H9 (cell line): Measurements from ENCODE around the gene NRG3. TPM values are rescaled to one million over a fixed set of nuclear protein-coding genes. Genes with fewer than 3 reads are reported as not detected.

Source experiments
- DNase-seq: peaks from one replicate; pipeline ENCODE4 v3.0.0-alpha.2; 2017
- H2AFZ ChIP-seq: one replicate; pipeline ENCODE4 v1.6.1; 2013; ENCODE audit warnings: mild to moderate bottlenecking, low read length, control low read depth, moderate library complexity
- H2AK5ac ChIP-seq: 2 replicates; pipeline ENCODE4 v1.6.1; 2013; ENCODE audit warnings: low read length, control low read depth, mixed read lengths; ENCODE audit not compliant: insufficient read length
- H2BK120ac ChIP-seq: one replicate; pipeline ENCODE4 v1.6.1; 2013; ENCODE audit warnings: low read depth, mild to moderate bottlenecking, low read length, control low read depth, inconsistent platforms; ENCODE audit not compliant: poor library complexity, severe bottlenecking
- H2BK12ac ChIP-seq: 2 replicates; pipeline ENCODE4 v1.6.1; 2013; ENCODE audit warnings: low read length, control low read depth, mixed read lengths, low read depth; ENCODE audit not compliant: insufficient read length
- H2BK15ac ChIP-seq: 2 replicates; pipeline ENCODE4 v1.6.1; 2013; ENCODE audit warnings: low read depth, low read length, control low read depth
- H2BK20ac ChIP-seq: one replicate; pipeline ENCODE4 v1.6.1; 2013; ENCODE audit warnings: low read depth, mild to moderate bottlenecking, low read length, control low read depth, inconsistent platforms; ENCODE audit not compliant: poor library complexity, severe bottlenecking
- H2BK5ac ChIP-seq: 2 replicates; pipeline ENCODE4 v1.6.1; 2013; ENCODE audit warnings: low read length, control low read depth, mixed read lengths; ENCODE audit not compliant: insufficient read length
- H3K14ac ChIP-seq: 2 replicates; pipeline ENCODE4 v1.6.1; 2013; ENCODE audit warnings: low read length, control low read depth; ENCODE audit not compliant: insufficient read depth
- H3K18ac ChIP-seq: 2 replicates; pipeline ENCODE4 v1.6.1; 2013; ENCODE audit warnings: low read depth, mild to moderate bottlenecking, mixed read lengths, low read length, control low read depth; ENCODE audit not compliant: insufficient read length
- H3K23ac ChIP-seq: 2 replicates; pipeline ENCODE4 v1.6.1; 2013; ENCODE audit warnings: low read length, control low read depth, mixed read lengths, low read depth; ENCODE audit not compliant: insufficient read length
- H3K23me2 ChIP-seq: 2 replicates; pipeline ENCODE4 v1.6.1; 2013; ENCODE audit warnings: low read depth, mild to moderate bottlenecking, mixed read lengths, low read length, control low read depth; ENCODE audit not compliant: insufficient read length, poor library complexity, severe bottlenecking
- H3K27ac ChIP-seq: 2 replicates; pipeline ENCODE4 v1.5.1; 2013; ENCODE audit warnings: low read length, control low read depth, mixed read lengths, low read depth; ENCODE audit not compliant: insufficient read length
- H3K27me3 ChIP-seq: 2 replicates; pipeline ENCODE4 v1.6.1; 2013; ENCODE audit warnings: low read length, control low read depth, inconsistent platforms; ENCODE audit not compliant: insufficient read depth
- H3K4ac ChIP-seq: 2 replicates; pipeline ENCODE4 v1.6.1; 2013; ENCODE audit warnings: low read depth, mild to moderate bottlenecking, control low read depth, inconsistent platforms, low read length, moderate library complexity
- H3K4me1 ChIP-seq: 2 replicates; pipeline ENCODE4 v1.6.1; 2013; ENCODE audit warnings: low read length, control low read depth, inconsistent platforms; ENCODE audit not compliant: insufficient read depth
- H3K4me2 ChIP-seq: 2 replicates; pipeline ENCODE4 v1.6.1; 2013; ENCODE audit warnings: low read length, control low read depth, mixed read lengths; ENCODE audit not compliant: insufficient read length, insufficient read depth
- H3K56ac ChIP-seq: 2 replicates; pipeline ENCODE4 v1.6.1; 2013; ENCODE audit warnings: low read depth, mild to moderate bottlenecking, mixed read lengths, low read length, control low read depth; ENCODE audit not compliant: insufficient read length
- H3K79me1 ChIP-seq: 2 replicates; pipeline ENCODE4 v1.6.1; 2013; ENCODE audit warnings: low read depth, mild to moderate bottlenecking, moderate library complexity, low read length, control low read depth, inconsistent platforms; ENCODE audit not compliant: insufficient read depth, poor library complexity, severe bottlenecking
- H3K79me2 ChIP-seq: 2 replicates; pipeline ENCODE4 v1.6.1; 2013; ENCODE audit warnings: low read length, control low read depth, inconsistent platforms; ENCODE audit not compliant: insufficient read depth
- H3K9ac ChIP-seq: 2 replicates; pipeline ENCODE4 v1.6.1; 2013; ENCODE audit warnings: low read length, control low read depth, mixed read lengths; ENCODE audit not compliant: insufficient read length; ENCODE audit errors: extremely low read depth
- H3K9me3 ChIP-seq: one replicate; pipeline ENCODE4 v1.6.1; 2013; ENCODE audit warnings: low read depth, low read length, inconsistent platforms; ENCODE audit not compliant: control insufficient read depth
- H3T11ph ChIP-seq: one replicate; pipeline ENCODE4 v1.6.1; 2013; ENCODE audit warnings: mild to moderate bottlenecking, low read length, control low read depth, inconsistent platforms
- H4K20me1 ChIP-seq: one replicate; pipeline ENCODE4 v1.6.1; 2013; ENCODE audit not compliant: control insufficient read depth, insufficient read length, insufficient read depth
- H4K5ac ChIP-seq: 2 replicates; pipeline ENCODE4 v1.6.1; 2013; ENCODE audit warnings: low read depth, mild to moderate bottlenecking, mixed read lengths, low read length, control low read depth; ENCODE audit not compliant: insufficient read length
- H4K8ac ChIP-seq: replicated peaks from 2 replicates; pipeline ENCODE4 v1.6.1; 2013; ENCODE audit warnings: low read length, control low read depth, mixed read lengths, low read depth; ENCODE audit not compliant: insufficient read length
- H4K91ac ChIP-seq: 2 replicates; pipeline ENCODE4 v1.6.1; 2013; ENCODE audit warnings: low read depth, mild to moderate bottlenecking, moderate library complexity, mixed read lengths, low read length, control low read depth; ENCODE audit not compliant: insufficient read length
- H3K27ac Mint-ChIP-seq, 3 experiments: 2 replicates in 2 of 3; 3 replicates in 1 of 3; pipeline ENCODE4 v1.8.0; 2020 to 2021; ENCODE audit warnings: mixed read lengths in 3 of 3, mild to moderate bottlenecking in 1 of 3, moderate library complexity in 1 of 3
- H3K27me3 Mint-ChIP-seq: 2 replicates; pipeline ENCODE4 v1.8.0; 2021; ENCODE audit warnings: low read depth, mild to moderate bottlenecking, moderate library complexity, mixed read lengths
- H3K36me3 Mint-ChIP-seq, 3 experiments: 2 replicates in 2 of 3; 3 replicates in 1 of 3; pipeline ENCODE4 v1.8.0; 2020 to 2021; ENCODE audit warnings: low read depth in 3 of 3, mixed read lengths in 3 of 3; ENCODE audit not compliant: insufficient read depth in 1 of 3
- H3K4me1 Mint-ChIP-seq, 2 experiments: 2 replicates each; pipeline ENCODE4 v1.8.0; 2020; ENCODE audit warnings: mixed read lengths in 2 of 2
- H3K4me3 Mint-ChIP-seq, 2 experiments: 2 replicates in 1 of 2; 3 replicates in 1 of 2; pipeline ENCODE4 v1.8.0; 2020 to 2021; ENCODE audit warnings: mild to moderate bottlenecking in 2 of 2, mixed read lengths in 2 of 2, moderate library complexity in 1 of 2
- H3K9me3 Mint-ChIP-seq, 2 experiments: 2 replicates in 1 of 2; 3 replicates in 1 of 2; pipeline ENCODE4 v1.8.0; 2020; ENCODE audit warnings: mild to moderate bottlenecking in 2 of 2, mixed read lengths in 2 of 2, moderate library complexity in 1 of 2
- CTCF ChIP-seq: fragments of 200-600 bp; sonication (generic); conservative IDR thresholded peaks from 3 replicates; pipeline ENCODE4 v1.8.0; 2021; ENCODE audit warnings: antibody characterized with exemption, mild to moderate bottlenecking
- WGBS: extraction: QIAGEN DNeasy Blood & Tissue Kit; methylation state at CpG from one replicate; pipeline ENCODE4 v1.1.7; 2013; ENCODE audit warnings: missing lambda C conversion rate, low lambda C conversion rate, mixed read lengths; ENCODE audit not compliant: insufficient read length; ENCODE audit errors: extremely low coverage; 5-methylcytosine and 5-hydroxymethylcytosine counted together
- total RNA-seq: library from RNA; stranded (reverse); gene quantifications from 2 replicates; pipeline ENCODE4 v1.2.1, GENCODE V29; 2021

NRG3 gene
- total RNA-seq, 1 experiment from 2014 or later, result 1.6 TPM

GRCh38 chr10:82813856-82814255, 938.9 kb downstream of the NRG3 start:
- Histone ChIP-seq H3K9me3 (peaks cover 7% of the 10 kb centered on the region), H4K91ac (no peak overlapping the region), H4K5ac (no peak overlapping the region), H3K23me2 (no peaks in the 10 kb centered on the region), H3K9ac (no peak overlapping the region), H3K79me1 (no peaks in the 10 kb centered on the region), H2BK5ac (no peak overlapping the region), H4K20me1 (no peaks in the 10 kb centered on the region), H3K18ac (no peak overlapping the region), H3K27me3 (no peaks in the 10 kb centered on the region), H2BK20ac (no peak overlapping the region), H3K14ac (no peak overlapping the region), H2AFZ (no peak overlapping the region), H3K4ac (no peak overlapping the region), H3K56ac (no peak overlapping the region), H2AK5ac (no peak overlapping the region), H3K4me2 (no peak overlapping the region), H3K79me2 (no peaks in the 10 kb centered on the region), H4K8ac (no peak overlapping the region), H2BK12ac (no peak overlapping the region), H2BK120ac (no peak overlapping the region), H3K23ac (no peak overlapping the region), H3T11ph (no peak overlapping the region), H2BK15ac (no peak overlapping the region), H3K27ac (no peak overlapping the region), H3K4me1 (no peaks in the 10 kb centered on the region)
- no peaks in the 10 kb centered on the region for H3K27me3 Mint-ChIP-seq
- H3K9me3 Mint-ChIP-seq, result no peaks in the 10 kb centered on the region; a peak in 1 of 5 replicates
- H3K4me3 Mint-ChIP-seq, result no peak overlapping the region
- TF ChIP-seq CTCF, result no peak
- no CpG with 5 or more reads among the region's 5 CpGs for WGBS
- H3K4me1 Mint-ChIP-seq, result 0 out of 4 replicates have a peak, but pooled peaks cover 0 to 3% of the 10 kb centered on the region in 2 experiments
- peaks cover 0 to 3% (median 1%) of the 10 kb centered on the region in 3 experiments; a peak in 1 of 7 replicates for H3K36me3 Mint-ChIP-seq
- H3K27ac Mint-ChIP-seq, result no peak overlapping the region
- no peak for DNase-seq
